PC-9 (cell line): ENCODE data around the gene NINJ2. TPM values are rescaled to one million over a fixed set of nuclear protein-coding genes. Genes with fewer than 3 reads are reported as not detected.
"Not testable (repeated sequence)": the region's sequence is repeated elsewhere in the genome, so short reads cannot be mapped to it uniquely, and the experiment has no call there.

Experiments
- BruUV-seq: library from RNA; stranded (reverse); fragments of 400-500 nt; replicated peaks from 2 replicates; lab custom pipeline; 2021; lab: Mats Ljungman, UMichigan
- CTCF ChIA-PET: fragments of 300-600 bp; sonication (Branson Sonifier 250); formaldehyde crosslinking; loops from one replicate; lab custom pipeline; 2022; ENCODE audit warnings: antibody characterized with exemption; lab: Charles Lee
- POLR2A ChIA-PET: fragments of 300-600 bp; sonication (Branson Sonifier 250); formaldehyde crosslinking; loops from one replicate; lab custom pipeline; 2022; ENCODE audit warnings: antibody characterized with exemption; ENCODE audit not compliant: unreplicated experiment; lab: Charles Lee
- DNase-seq, 2 experiments: peaks; one replicate each; pipeline versions ENCODE4 v3.0.0 to v3.0.0-alpha.2; 2015 to 2022; ENCODE audit warnings: mixed read lengths in 1 of 2
- H2AFZ ChIP-seq: fragments of 200-600 bp; sonication (generic); 2 replicates; pipeline ENCODE4 v1.8.1; 2017; ENCODE audit warnings: antibody characterized with exemption
- H3F3A ChIP-seq: fragments of 200-600 bp; sonication (generic); 2 replicates; pipeline ENCODE4 v1.8.1; 2017; ENCODE audit warnings: antibody characterized with exemption, mild to moderate bottlenecking, low read depth; ENCODE audit not compliant: insufficient read depth
- H3K27ac ChIP-seq: fragments of 200-600 bp; sonication (generic); 2 replicates; pipeline ENCODE4 v1.6.1; 2016; ENCODE audit warnings: mixed run types
- H3K27me3 ChIP-seq: fragments of 200-600 bp; sonication (generic); 2 replicates; pipeline ENCODE4 v1.6.1; 2016; ENCODE audit warnings: low read depth, mixed run types; ENCODE audit not compliant: insufficient read depth
- H3K36me3 ChIP-seq: fragments of 200-600 bp; sonication (generic); 2 replicates; pipeline ENCODE4 v1.6.1; 2016; ENCODE audit warnings: low read depth, mixed run types
- H3K4me1 ChIP-seq: fragments of 200-600 bp; sonication (generic); replicated peaks from 2 replicates; pipeline ENCODE4 v1.6.1; 2016; ENCODE audit warnings: mixed run types; ENCODE audit not compliant: insufficient read depth
- H3K4me2 ChIP-seq: fragments of 200-600 bp; sonication (generic); 2 replicates; pipeline ENCODE4 v1.6.1; 2017; ENCODE audit warnings: mixed run types
- H3K4me3 ChIP-seq: fragments of 200-600 bp; sonication (generic); 2 replicates; pipeline ENCODE4 v1.6.1; 2016; ENCODE audit warnings: mixed run types
- H3K79me2 ChIP-seq: fragments of 200-600 bp; sonication (generic); 2 replicates; pipeline ENCODE4 v1.6.1; 2017; ENCODE audit warnings: low read depth, mixed run types
- H3K9me2 ChIP-seq: fragments of 200-600 bp; sonication (generic); 2 replicates; pipeline ENCODE4 v1.8.1; 2017; ENCODE audit warnings: mild to moderate bottlenecking; ENCODE audit not compliant: insufficient read depth
- H3K9me3 ChIP-seq: fragments of 200-600 bp; sonication (generic); 2 replicates; pipeline ENCODE4 v1.8.1; 2016; ENCODE audit warnings: low read depth; ENCODE audit not compliant: insufficient read depth
- H4K20me1 ChIP-seq: fragments of 200-600 bp; sonication (generic); 2 replicates; pipeline ENCODE4 v1.8.1; 2017; ENCODE audit not compliant: insufficient read depth
- EZH2 ChIP-seq: fragments of 200-600 bp; sonication (generic); IDR thresholded peaks from 2 replicates; pipeline ENCODE4 v1.8.0; 2017; ENCODE audit warnings: antibody characterized with exemption, low read depth
- intact Hi-C: fragments of 100-400 bp; cut with micrococcal nuclease; formaldehyde crosslinking; loops from one replicate; pipeline ENCODE4 v1.10.0; 2022; ENCODE audit not compliant: unreplicated experiment
- total RNA-seq: library from RNA; stranded (reverse); gene quantifications from 2 replicates; pipeline ENCODE4 v1.2.3, GENCODE V29; 2021
- TF ChIP-seq, protein P1 (sequence below): fragments of 200-600 bp; sonication (generic); conservative IDR thresholded peaks from 2 replicates; pipeline ENCODE4 v1.6.1; 2017; ENCODE audit warnings: mixed run types, antibody characterized with exemption, mild to moderate bottlenecking, moderate library complexity

Gene NINJ2
- total RNA-seq, 1 experiment from 2014 or later: 19.3 TPM

DNA sequence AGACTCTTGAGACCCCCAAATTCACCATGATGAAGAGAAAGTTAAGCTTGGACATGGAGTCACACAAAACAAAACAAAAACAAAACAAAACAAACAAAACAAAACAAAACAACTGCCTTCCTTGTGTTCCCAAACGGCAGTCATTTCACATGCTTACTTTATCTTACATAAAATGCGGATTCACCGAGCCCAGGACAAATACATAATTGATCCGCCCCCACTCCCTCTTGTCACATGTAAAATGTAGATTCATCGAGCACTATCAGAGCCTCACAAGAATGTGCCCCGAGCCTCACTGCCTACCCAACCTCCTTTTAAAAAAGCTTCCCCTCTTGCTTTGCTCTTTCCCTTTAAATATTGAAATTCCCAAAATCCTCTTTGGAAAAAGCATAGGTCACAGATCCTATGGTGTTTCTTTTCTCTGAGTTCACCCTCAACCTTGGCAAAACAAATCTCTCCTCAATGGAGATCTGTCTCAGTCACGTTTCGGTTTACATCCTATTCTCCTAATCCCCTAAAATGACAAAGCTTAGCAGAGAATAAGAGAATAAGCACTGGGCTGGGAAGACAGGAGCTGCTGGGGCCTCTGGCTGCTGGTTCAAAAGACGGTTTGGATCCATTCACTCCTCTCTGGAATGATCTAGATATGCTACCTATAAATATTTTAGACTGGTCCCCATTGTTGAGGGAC, 83.7 kb downstream of the NINJ2 start:
- H3K4me1 ChIP-seq: peaks cover 7% of the 10 kb centered on the region
- CTCF ChIA-PET: interaction anchor here (1.0 to 1.1 kb wide), 2 partner anchors 55 to 127 kb away, joined by 5 read pairs; no protein-coding TSS in a partner anchor
- no peaks in the 10 kb centered on the region for H4K20me1 ChIP-seq
- TF ChIP-seq, protein P1, sequence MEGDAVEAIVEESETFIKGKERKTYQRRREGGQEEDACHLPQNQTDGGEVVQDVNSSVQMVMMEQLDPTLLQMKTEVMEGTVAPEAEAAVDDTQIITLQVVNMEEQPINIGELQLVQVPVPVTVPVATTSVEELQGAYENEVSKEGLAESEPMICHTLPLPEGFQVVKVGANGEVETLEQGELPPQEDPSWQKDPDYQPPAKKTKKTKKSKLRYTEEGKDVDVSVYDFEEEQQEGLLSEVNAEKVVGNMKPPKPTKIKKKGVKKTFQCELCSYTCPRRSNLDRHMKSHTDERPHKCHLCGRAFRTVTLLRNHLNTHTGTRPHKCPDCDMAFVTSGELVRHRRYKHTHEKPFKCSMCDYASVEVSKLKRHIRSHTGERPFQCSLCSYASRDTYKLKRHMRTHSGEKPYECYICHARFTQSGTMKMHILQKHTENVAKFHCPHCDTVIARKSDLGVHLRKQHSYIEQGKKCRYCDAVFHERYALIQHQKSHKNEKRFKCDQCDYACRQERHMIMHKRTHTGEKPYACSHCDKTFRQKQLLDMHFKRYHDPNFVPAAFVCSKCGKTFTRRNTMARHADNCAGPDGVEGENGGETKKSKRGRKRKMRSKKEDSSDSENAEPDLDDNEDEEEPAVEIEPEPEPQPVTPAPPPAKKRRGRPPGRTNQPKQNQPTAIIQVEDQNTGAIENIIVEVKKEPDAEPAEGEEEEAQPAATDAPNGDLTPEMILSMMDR: no peak
- no peak for TF ChIP-seq EZH2
- no peaks in the 10 kb centered on the region for H3K36me3 ChIP-seq
- peaks cover 10% of the 10 kb centered on the region; the same call in 1 of the 2 replicates for H3F3A ChIP-seq
- no peaks in the 10 kb centered on the region for H3K9me3 ChIP-seq
- intact Hi-C loops: no loop called here
- H3K4me3 ChIP-seq: no peak overlapping the region
- no peak overlapping the region for H3K4me2 ChIP-seq
- no peak overlapping the region for H3K27ac ChIP-seq
- H3K79me2 ChIP-seq: no peaks in the 10 kb centered on the region
- DNase-seq: no peak
- POLR2A ChIA-PET: interaction anchor here (0.6 kb wide), 1 partner anchor 8 kb away, joined by 3 read pairs; no protein-coding TSS in a partner anchor
- no peaks in the 10 kb centered on the region for H3K9me2 ChIP-seq
- H2AFZ ChIP-seq: no peak overlapping the region
- BruUV-seq: no TSS peak
- H3K27me3 ChIP-seq: no peaks in the 10 kb centered on the region

DNA sequence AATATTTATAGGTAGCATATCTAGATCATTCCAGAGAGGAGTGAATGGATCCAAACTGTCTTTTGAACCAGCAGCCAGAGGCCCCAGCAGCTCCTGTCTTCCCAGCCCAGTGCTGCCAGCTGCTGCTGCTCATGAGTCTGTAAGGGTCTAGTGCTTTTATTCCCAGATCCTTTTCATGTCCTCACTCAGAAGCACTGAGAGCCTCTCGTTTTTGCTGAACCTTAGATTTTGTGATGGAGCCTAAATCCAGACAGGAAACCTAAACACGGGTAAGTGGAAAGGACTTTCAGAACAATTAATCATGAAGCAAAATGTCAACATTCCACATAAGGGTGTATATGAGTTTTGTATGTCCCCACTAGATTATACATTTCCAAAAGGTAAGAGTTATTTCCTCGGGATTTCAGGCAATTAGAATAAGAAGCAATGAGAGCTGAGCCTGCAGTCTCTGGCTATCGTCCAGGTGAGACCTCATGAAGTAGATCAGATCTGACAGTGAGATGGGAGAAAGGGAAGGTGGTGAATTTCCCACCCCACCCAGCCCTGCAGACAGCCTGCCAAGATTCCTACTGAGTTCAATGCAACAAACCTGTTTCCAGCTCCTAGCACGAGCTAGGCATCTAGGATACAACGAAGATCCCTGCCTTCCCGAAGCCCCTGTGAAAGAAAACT, 84.4 kb downstream of the NINJ2 start:
- BruUV-seq: no TSS peak
- H3K27ac ChIP-seq: no peak overlapping the region
- TF ChIP-seq, protein P1: no peak
- no peak for TF ChIP-seq EZH2
- CTCF ChIA-PET: interaction anchor here (1.0 to 1.1 kb wide), 2 partner anchors 55 to 126 kb away, joined by 5 read pairs; no protein-coding TSS in a partner anchor
- no peaks in the 10 kb centered on the region for H3K79me2 ChIP-seq
- DNase-seq: peak; percentile 25 to 38
- no peak overlapping the region for H3K4me2 ChIP-seq
- H3K9me3 ChIP-seq: no peaks in the 10 kb centered on the region
- intact Hi-C loops: no loop called here
- peaks cover 10% of the 10 kb centered on the region; the same call in 1 of the 2 replicates for H3F3A ChIP-seq
- H3K4me3 ChIP-seq: no peak overlapping the region
- H3K36me3 ChIP-seq: no peaks in the 10 kb centered on the region
- H3K9me2 ChIP-seq: no peaks in the 10 kb centered on the region
- H3K27me3 ChIP-seq: no peaks in the 10 kb centered on the region
- H4K20me1 ChIP-seq: no peaks in the 10 kb centered on the region
- H3K4me1 ChIP-seq: peaks cover 7% of the 10 kb centered on the region
- H2AFZ ChIP-seq: no peak overlapping the region
- POLR2A ChIA-PET: interaction anchor here (0.6 kb wide), 1 partner anchor 8 kb away, joined by 3 read pairs; no protein-coding TSS in a partner anchor

DNA sequence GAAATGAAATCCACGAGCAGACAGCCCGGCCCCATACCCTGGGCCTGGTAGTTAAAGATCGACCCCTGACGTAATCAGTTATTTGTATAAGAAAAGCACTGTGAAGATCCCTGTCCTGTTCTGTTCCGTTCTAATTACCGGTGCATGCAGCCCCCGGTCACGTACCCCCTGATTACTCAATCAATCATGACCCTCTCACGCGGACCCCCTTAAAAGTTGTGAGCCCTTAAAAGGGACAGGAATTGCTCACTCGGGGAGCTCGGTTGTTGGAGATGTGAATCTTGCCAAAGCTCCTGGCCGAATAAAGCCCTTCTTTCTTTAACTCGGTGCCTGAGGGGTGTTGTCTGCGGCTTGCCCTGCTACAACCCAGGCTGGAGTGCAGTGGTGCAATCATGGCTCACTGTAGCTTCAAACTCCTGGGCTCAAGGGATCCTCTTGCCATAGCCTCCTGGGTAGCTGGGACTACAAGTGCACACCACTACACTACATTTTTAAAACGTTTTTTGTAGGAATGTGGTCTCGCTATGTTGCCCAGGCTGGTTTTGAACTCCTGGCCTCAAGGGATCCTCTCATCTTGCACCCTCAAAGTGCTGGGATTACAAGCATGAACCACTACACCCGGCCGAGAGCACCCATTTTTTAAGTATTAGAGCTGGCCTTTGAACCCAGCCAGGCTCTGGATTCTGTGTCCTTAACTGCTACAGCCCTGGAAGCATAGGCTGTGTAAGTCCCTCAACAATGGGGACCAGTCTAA, 85.1 kb downstream of the NINJ2 start:
- H3F3A ChIP-seq, intact Hi-C loops, H3K27me3 ChIP-seq, H3K9me3 ChIP-seq, H3K27ac ChIP-seq, H3K4me2 ChIP-seq, POLR2A ChIA-PET, H4K20me1 ChIP-seq, H3K9me2 ChIP-seq, DNase-seq, H2AFZ ChIP-seq, H3K36me3 ChIP-seq, H3K79me2 ChIP-seq, H3K4me3 ChIP-seq, H3K4me1 ChIP-seq, BruUV-seq: not testable (repeated sequence)
- CTCF ChIA-PET: interaction anchor here (1.0 to 1.2 kb wide), 3 partner anchors 56 to 174 kb away, joined by 5 read pairs; partner anchors contain the start of gene WNK1
